ENCODE data around the gene TBC1D25.

TBC1D25 gene

DNA sequence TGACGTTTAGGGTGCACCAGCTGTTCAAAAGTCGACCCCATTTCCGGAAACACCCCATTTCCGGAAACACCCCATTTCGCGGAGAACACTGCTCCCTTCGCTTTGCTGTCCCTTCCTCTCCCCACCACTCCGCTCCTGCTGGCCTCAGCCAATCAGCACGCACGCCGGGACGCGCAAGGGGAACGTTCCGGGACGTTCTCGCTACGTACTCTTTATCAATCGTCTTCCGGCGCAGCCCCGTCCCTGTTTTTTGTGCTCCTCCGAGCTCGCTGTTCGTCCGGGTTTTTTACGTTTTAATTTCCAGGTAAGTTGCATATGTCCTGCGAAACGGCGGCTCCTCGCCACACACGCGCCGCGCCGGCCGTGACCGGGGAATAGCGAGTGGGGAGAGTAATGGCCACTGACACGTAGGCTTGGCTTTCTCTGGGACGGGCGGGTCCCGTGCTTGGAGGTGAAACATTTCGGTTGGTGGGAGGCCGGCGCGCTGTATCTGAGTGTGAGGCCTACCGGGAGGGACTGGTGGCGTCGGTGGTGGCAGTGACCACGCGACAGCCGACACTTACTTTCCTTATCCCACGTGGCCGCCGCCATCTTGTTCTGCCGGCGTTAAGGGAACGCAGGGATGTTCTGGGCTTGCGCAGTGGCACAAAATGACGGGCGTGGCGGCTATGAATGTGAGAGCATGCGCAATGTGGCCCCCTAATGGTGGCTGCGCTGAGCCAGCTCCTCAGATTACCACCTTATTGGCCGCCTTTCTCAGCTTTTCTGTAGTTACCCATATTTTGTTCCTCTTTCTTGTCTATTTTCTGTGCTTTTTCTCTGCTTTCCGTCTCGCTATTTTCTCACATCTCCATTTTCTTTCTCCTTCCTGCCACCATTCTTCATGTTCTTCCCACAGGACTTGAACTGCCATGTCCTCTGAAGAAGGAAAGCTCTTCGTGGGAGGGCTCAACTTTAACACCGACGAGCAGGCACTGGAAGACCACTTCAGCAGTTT, 35.1 kb downstream of the TBC1D25 start, which contains the start of gene RBM3 (continued):
- TF ChIP-seq GLIS2 (tag by site-specific recombination; IDR thresholded peaks at IDR 0.05), result 0 out of 2 replicates have a peak, but pooled peaks have one; percentile 18
- TF ChIP-seq ZNF169 (tag by site-specific recombination; IDR thresholded peaks at IDR 0.05), result no peak
- TF ChIP-seq, protein P1, sequence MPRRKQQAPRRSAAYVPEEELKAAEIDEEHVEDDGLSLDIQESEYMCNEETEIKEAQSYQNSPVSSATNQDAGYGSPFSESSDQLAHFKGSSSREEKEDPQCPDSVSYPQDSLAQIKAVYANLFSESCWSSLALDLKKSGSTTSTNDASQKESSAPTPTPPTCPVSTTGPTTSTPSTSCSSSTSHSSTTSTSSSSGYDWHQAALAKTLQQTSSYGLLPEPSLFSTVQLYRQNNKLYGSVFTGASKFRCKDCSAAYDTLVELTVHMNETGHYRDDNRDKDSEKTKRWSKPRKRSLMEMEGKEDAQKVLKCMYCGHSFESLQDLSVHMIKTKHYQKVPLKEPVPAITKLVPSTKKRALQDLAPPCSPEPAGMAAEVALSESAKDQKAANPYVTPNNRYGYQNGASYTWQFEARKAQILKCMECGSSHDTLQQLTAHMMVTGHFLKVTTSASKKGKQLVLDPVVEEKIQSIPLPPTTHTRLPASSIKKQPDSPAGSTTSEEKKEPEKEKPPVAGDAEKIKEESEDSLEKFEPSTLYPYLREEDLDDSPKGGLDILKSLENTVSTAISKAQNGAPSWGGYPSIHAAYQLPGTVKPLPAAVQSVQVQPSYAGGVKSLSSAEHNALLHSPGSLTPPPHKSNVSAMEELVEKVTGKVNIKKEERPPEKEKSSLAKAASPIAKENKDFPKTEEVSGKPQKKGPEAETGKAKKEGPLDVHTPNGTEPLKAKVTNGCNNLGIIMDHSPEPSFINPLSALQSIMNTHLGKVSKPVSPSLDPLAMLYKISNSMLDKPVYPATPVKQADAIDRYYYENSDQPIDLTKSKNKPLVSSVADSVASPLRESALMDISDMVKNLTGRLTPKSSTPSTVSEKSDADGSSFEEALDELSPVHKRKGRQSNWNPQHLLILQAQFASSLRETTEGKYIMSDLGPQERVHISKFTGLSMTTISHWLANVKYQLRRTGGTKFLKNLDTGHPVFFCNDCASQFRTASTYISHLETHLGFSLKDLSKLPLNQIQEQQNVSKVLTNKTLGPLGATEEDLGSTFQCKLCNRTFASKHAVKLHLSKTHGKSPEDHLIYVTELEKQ (tag by site-specific recombination; IDR thresholded peaks at IDR 0.05; ENCODE audit: borderline replicate concordance), result no peak
- no peak for TF ChIP-seq ZIC2 (tag by site-specific recombination; IDR thresholded peaks at IDR 0.05)
- no peak for TF ChIP-seq ZNF777 (tag by site-specific recombination; IDR thresholded peaks at IDR 0.05; ENCODE audit: borderline replicate concordance)
- TF ChIP-seq ZNF610 (tag by site-specific recombination; IDR thresholded peaks at IDR 0.05; ENCODE audit: borderline replicate concordance), result peak; percentile 37; the same call in 1 of the 2 replicates
- TF ChIP-seq, protein P2, sequence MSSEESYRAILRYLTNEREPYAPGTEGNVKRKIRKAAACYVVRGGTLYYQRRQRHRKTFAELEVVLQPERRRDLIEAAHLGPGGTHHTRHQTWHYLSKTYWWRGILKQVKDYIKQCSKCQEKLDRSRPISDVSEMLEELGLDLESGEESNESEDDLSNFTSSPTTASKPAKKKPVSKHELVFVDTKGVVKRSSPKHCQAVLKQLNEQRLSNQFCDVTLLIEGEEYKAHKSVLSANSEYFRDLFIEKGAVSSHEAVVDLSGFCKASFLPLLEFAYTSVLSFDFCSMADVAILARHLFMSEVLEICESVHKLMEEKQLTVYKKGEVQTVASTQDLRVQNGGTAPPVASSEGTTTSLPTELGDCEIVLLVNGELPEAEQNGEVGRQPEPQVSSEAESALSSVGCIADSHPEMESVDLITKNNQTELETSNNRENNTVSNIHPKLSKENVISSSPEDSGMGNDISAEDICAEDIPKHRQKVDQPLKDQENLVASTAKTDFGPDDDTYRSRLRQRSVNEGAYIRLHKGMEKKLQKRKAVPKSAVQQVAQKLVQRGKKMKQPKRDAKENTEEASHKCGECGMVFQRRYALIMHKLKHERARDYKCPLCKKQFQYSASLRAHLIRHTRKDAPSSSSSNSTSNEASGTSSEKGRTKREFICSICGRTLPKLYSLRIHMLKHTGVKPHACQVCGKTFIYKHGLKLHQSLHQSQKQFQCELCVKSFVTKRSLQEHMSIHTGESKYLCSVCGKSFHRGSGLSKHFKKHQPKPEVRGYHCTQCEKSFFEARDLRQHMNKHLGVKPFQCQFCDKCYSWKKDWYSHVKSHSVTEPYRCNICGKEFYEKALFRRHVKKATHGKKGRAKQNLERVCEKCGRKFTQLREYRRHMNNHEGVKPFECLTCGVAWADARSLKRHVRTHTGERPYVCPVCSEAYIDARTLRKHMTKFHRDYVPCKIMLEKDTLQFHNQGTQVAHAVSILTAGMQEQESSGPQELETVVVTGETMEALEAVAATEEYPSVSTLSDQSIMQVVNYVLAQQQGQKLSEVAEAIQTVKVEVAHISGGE (tag by site-specific recombination; conservative IDR thresholded peaks at IDR 0.05; ENCODE audit: low read depth), result peak; percentile 99
- TF ChIP-seq ZFP37 (tag by site-specific recombination; IDR thresholded peaks at IDR 0.05), result peak; percentile 18; the same call in 1 of the 2 replicates
- TF ChIP-seq ZBTB17 (tag by site-specific recombination; IDR thresholded peaks at IDR 0.05), result peak; percentile 12; the same call in 1 of the 2 replicates
- no peak for TF ChIP-seq ZNF214 (tag by site-specific recombination; IDR thresholded peaks at IDR 0.05; ENCODE audit: borderline replicate concordance)
- peak; percentile 22 for TF ChIP-seq ZNF324 (tag by site-specific recombination; IDR thresholded peaks at IDR 0.05)
- TF ChIP-seq ZNF514 (tag by site-specific recombination; IDR thresholded peaks at IDR 0.05), result no peak
- peak; percentile 8 for TF ChIP-seq WT1 (tag by site-specific recombination; IDR thresholded peaks at IDR 0.05)
- peak; percentile 81 for TF ChIP-seq HOXD13 (CRISPR knock-in tag; IDR thresholded peaks at IDR 0.05; ENCODE audit: borderline replicate concordance)
- peak; percentile 44 for TF ChIP-seq ZNF335 (tag by site-specific recombination; conservative IDR thresholded peaks at IDR 0.05)
- peak; percentile 89; the same call in 1 of the 2 replicates for TF ChIP-seq ZNF2 (tag by site-specific recombination; IDR thresholded peaks at IDR 0.05)
- TF ChIP-seq, protein P3, sequence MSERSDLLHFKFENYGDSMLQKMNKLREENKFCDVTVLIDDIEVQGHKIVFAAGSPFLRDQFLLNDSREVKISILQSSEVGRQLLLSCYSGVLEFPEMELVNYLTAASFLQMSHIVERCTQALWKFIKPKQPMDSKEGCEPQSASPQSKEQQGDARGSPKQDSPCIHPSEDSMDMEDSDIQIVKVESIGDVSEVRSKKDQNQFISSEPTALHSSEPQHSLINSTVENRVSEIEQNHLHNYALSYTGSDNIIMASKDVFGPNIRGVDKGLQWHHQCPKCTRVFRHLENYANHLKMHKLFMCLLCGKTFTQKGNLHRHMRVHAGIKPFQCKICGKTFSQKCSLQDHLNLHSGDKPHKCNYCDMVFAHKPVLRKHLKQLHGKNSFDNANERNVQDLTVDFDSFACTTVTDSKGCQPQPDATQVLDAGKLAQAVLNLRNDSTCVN (tag by site-specific recombination; optimal IDR thresholded peaks at IDR 0.05), result peak; percentile 73
- TF ChIP-seq, protein P4, sequence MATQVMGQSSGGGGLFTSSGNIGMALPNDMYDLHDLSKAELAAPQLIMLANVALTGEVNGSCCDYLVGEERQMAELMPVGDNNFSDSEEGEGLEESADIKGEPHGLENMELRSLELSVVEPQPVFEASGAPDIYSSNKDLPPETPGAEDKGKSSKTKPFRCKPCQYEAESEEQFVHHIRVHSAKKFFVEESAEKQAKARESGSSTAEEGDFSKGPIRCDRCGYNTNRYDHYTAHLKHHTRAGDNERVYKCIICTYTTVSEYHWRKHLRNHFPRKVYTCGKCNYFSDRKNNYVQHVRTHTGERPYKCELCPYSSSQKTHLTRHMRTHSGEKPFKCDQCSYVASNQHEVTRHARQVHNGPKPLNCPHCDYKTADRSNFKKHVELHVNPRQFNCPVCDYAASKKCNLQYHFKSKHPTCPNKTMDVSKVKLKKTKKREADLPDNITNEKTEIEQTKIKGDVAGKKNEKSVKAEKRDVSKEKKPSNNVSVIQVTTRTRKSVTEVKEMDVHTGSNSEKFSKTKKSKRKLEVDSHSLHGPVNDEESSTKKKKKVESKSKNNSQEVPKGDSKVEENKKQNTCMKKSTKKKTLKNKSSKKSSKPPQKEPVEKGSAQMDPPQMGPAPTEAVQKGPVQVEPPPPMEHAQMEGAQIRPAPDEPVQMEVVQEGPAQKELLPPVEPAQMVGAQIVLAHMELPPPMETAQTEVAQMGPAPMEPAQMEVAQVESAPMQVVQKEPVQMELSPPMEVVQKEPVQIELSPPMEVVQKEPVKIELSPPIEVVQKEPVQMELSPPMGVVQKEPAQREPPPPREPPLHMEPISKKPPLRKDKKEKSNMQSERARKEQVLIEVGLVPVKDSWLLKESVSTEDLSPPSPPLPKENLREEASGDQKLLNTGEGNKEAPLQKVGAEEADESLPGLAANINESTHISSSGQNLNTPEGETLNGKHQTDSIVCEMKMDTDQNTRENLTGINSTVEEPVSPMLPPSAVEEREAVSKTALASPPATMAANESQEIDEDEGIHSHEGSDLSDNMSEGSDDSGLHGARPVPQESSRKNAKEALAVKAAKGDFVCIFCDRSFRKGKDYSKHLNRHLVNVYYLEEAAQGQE (tag by site-specific recombination; IDR thresholded peaks at IDR 0.05), result no peak
- TF ChIP-seq ZNF138 (tag by site-specific recombination; IDR thresholded peaks at IDR 0.05; ENCODE audit: borderline replicate concordance), result no peak
- TF ChIP-seq, protein P5, sequence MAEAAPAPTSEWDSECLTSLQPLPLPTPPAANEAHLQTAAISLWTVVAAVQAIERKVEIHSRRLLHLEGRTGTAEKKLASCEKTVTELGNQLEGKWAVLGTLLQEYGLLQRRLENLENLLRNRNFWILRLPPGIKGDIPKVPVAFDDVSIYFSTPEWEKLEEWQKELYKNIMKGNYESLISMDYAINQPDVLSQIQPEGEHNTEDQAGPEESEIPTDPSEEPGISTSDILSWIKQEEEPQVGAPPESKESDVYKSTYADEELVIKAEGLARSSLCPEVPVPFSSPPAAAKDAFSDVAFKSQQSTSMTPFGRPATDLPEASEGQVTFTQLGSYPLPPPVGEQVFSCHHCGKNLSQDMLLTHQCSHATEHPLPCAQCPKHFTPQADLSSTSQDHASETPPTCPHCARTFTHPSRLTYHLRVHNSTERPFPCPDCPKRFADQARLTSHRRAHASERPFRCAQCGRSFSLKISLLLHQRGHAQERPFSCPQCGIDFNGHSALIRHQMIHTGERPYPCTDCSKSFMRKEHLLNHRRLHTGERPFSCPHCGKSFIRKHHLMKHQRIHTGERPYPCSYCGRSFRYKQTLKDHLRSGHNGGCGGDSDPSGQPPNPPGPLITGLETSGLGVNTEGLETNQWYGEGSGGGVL (tag by site-specific recombination; IDR thresholded peaks at IDR 0.05), result no peak
- peak; percentile 99 for TF ChIP-seq ZNF341 (tag by site-specific recombination; IDR thresholded peaks at IDR 0.05; ENCODE audit: low read depth)
